Left forelimb (tissue), 1 donor: ENCODE data around the gene SYP.
"Not testable (repeated sequence)": the region's sequence is repeated elsewhere in the genome, so short reads cannot be mapped to it uniquely, and the experiment has no call there.

Experiments
- DNase-seq: peaks from one replicate; pipeline ENCODE4 v3.0.0-alpha.2; 2018; ENCODE audit warnings: low spot score

SYP gene

GRCh38 chrX:49166914-49167739 lies 32.9 kb downstream of the SYP start:
- DNase-seq, result peak; percentile 79

- peak; percentile 76 for DNase-seq
These were observed 33.8 kb downstream of the SYP start for GRCh38 chrX:49165901-49166881.

- no peak for DNase-seq
These were observed 35.2 kb downstream of the SYP start for GRCh38 chrX:49164589-49165360.

DNA sequence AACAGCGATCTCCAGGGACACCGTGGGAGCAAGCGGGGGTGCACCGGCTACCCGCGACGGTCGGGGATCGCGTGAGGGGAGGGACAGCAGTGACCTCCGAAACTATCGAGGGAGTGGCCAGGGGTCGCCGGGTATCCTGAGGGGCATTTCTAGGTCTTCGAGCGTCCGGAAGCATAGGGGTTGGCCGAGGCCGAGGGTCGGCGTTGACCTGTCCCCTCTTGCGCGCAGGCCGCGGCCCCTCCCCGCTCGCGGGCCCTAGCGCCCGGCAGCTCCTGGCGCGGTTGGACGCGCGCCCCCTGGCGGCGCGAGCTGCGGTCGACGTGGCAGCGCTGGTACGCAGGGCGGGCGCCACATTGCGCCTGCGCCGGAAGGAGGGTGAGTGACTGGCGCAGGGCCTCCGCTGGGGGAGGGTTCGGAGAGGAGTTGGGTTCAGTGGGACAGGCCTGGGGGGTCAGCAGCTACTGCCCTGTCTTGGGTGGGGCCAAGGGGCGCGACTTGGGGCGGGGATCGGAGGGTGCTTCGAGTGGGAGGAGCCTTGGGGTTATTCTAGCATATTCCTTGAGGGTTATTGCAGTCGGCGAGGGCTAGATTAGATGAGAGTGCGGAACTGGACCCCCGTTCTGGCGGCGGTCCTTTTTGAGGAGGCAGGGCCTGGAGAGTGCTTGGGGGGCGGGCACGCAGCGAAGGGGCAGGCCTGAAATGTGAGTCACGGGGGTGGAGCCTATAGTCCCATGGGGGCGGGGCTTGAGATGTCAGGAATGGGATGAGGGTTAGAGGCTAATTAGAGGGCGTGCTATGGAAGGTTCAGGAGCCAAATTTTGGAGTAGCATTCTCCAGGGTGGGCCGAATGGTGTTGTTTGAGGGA lies 36.2 kb downstream of the SYP start:
- DNase-seq, result peak; percentile 88

DNA sequence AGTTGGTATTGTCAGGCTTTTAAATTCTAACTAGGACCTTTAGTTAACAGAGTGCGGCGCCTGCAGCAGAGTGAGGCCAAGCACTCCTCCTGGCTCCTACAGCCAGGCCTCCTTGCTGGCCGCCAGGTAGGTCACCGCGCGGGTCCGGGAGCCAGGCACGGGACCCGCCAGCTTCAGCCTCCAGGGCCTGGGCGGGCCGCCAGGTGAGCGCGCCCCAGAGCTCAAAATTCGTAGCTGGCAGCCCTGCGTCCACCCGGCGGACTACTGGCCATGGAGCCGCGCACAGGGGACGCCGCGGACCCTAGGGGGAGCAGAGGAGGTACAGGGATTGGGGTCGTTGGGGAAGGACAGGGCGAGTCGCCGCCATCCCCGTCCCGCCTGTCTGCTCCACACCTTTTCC lies 37.4 kb downstream of the SYP start, which contains the start of gene MAGIX:
Gene MAGIX, plus strand, starts transcription at position 139 of the 400 bp plus-strand sequence. Its CDS starts 132 bp downstream, at position 271.
- DNase-seq, result no peak

DNA sequence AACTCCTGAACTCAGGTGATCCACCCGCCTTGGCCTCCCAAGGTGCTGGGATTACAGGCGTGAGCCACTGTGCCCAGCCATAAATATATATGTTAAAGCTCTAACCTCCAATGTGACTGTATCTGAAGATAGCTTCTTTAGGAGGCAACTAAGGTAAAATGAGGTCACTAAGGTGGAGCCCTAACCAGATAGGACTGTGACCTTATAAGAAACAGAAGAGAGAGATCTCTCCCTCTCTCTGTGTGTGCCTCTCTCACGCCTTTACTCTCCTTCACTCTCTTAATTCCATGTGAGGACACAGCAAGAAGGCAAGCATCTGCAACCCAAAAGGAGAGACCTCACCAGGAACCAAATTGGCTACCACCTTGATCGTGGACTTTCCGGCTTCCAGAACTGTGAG lies 38.4 kb downstream of the SYP start:
- DNase-seq, result no peak

DNA sequence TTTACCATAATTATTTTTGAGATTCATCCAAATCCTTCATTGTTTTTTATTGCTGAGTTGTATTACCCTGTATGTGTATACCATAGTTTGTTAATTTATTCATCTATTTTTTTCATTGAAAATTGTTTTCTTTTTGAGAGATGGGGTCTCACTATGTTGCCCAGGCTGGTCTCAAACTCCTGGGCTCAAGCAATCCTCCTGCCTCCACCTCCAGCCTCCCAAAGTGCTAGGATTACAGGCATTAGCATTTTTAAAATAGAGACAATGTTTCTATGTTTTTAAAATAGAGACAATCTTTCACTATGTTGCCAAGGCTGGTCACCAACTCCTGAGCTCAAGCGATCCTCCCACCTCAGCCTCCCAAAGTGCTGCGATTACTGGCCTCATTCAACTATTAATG lies 39.1 kb downstream of the SYP start:
- no peak for DNase-seq

DNA sequence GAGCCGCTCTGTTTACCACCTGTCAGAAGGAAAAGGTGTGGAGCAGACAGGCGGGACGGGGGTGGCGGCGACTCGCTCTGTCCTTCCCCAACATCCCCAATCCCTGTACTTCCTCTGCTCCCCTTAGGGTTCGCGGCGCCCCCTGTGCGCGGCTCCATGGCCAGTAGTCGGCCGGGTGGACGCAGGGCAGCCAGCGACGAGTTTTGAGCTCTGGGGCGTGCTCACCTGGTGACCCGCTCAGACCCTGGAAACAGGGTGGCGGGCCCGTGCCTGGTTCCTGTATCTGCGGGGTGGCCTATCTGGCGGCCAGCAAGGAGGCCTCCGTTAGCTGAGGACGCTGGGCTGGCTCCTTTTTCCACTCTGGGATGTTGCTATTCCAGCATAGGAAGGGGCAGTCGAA lies 42.8 kb downstream of the SYP start:
- DNase-seq, result no peak

- DNase-seq, result peak; percentile 91
These were observed 43.8 kb downstream of the SYP start for GRCh38 chrX:49155900-49156837.

- no peak for DNase-seq
These were observed 44.6 kb downstream of the SYP start for GRCh38 chrX:49155243-49155899.

DNA sequence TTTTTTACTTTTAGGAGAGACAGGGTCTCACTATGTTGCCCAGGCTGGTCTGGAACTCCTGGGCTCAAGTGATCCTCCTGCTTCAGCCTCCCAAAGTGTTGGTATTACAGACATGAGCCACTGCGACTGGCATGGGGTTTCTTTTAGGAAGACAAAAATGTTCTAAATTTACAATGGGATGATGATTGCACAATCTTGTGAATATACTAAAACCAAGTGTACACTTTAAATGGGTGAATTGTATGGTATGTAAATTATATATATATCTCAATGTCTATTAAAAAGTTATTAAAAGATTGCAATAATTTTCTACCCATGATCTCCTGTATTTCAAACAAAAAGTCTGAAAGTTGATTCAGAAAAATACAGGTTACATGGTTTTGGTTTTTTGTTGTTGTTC lies 46.5 kb downstream of the SYP start:
- DNase-seq, result no peak

- DNase-seq, result not testable (repeated sequence)
These were observed 50.7 kb downstream of the SYP start for GRCh38 chrX:49149291-49149690.

DNA sequence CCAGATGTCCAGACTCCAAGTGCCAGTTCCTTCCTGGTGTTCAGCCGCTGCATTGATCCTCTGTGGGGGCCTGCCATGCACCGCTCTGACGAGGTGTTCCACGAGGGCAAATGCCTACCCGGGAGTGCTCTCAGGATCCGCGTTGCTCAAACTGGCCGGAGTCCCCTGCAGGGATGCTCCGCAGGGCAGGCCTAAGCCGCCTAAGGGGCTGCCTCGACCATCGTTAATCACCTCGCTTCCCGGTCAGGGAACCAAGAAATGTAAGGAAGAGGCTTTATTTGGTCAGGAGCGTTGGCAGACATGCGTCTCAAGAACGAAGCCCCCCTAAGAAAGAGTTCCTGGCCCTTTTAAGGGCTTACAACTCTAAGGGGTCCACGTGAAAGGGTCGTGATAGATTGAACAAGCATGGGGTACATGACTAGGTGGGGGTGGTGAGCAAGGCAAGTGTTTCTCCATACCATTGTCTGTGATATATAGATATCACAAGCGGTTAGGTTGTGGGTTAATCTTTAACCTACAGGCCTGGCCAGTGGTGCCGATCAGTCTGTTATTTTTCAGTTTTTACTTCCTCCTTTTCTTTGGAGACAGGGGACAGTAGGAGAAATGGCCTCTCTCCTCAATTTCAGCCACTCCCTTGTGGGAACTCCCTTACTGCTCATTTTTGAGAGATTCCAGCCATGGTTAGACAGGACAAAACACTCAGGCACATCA lies 51.4 kb downstream of the SYP start:
- DNase-seq, result not testable (repeated sequence)

GRCh38 chrX:49147936-49148335 lies 52.1 kb downstream of the SYP start:
- no peak for DNase-seq

GRCh38 chrX:49147282-49147681 lies 52.7 kb downstream of the SYP start:
- no peak for DNase-seq

GRCh38 chrX:49143154-49143553 lies 56.8 kb downstream of the SYP start:
- not testable (repeated sequence) for DNase-seq

GRCh38 chrX:49142264-49142663 lies 57.7 kb downstream of the SYP start:
- not testable (repeated sequence) for DNase-seq

DNA sequence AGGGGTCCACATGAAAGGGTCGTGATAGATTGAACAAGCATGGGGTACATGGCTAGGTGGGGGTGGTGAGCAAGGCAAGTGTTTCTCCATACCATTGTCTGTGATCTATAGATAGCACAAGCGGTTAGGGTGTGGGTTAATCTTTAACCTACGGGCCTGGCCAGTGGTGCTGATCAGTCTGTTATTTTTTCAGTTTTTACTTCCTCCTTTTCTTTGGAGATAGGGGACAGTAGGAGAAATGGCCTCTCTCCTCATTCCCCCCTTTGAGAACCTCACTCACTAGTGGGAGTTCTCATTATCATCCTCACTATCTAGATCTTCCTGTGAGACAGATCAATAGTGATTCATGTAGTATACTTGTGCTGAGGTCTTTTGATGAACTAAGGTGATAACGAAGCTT lies 60.3 kb downstream of the SYP start:
- no peak for DNase-seq
